Measurements from ENCODE around the gene GET4. TPM values are rescaled to one million over a fixed set of nuclear protein-coding genes. Genes with fewer than 3 reads are reported as not detected.

Gene GET4
- total RNA-seq, 2 donors from 2014 or later = 50.0 to 91.9 TPM

DNA sequence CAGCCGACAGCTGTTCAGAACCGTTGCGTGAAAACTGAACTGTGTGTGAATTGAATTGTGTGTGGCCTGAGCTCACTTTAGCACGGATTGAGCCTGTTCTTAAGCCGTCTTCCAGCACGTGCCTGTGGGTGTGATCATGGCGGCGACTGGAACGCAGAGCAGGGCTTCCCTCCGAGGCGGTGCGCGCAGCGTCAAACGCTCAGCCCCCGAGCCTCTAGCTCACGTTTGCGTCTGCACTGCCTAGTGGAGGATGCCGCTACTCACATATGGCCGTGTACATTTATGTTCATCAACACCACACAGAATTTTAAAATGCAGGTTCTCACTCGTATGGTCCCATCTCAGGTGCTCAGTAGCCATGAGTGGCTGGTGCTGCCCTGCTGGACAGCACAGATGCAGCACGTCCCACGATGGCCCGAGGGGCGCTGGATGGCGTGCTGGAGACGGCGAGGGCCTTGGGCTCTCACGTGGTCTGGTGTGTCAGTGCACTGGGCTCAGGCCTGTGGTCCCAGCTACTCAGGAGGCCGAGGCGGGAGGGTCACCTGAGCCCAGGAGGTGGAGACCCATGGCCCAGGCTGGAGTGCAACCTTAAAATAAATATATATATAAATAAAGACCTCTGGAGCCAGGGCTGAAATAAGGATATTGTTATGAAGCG is 22.1 kb upstream of the GET4 start:
- no peaks in the 10 kb centered on the region for H3K4me1 ChIP-seq (replicated peaks)
- no peaks in the 10 kb centered on the region for H3K9me3 ChIP-seq
- H3K4me3 ChIP-seq = no peak overlapping the region
- intact Hi-C loops (cut with DNase I) = no loop called here
- H3K36me3 ChIP-seq = peaks cover 15 to 19% of the 10 kb centered on the region in 2 donors
- H3K27ac ChIP-seq = no peak overlapping the region
- no peak for DNase-seq (ENCODE audit: low spot score)
- H3K27me3 ChIP-seq (replicated peaks; ENCODE audit: insufficient read depth) = no peaks in the 10 kb centered on the region
- TF ChIP-seq, protein P1, sequence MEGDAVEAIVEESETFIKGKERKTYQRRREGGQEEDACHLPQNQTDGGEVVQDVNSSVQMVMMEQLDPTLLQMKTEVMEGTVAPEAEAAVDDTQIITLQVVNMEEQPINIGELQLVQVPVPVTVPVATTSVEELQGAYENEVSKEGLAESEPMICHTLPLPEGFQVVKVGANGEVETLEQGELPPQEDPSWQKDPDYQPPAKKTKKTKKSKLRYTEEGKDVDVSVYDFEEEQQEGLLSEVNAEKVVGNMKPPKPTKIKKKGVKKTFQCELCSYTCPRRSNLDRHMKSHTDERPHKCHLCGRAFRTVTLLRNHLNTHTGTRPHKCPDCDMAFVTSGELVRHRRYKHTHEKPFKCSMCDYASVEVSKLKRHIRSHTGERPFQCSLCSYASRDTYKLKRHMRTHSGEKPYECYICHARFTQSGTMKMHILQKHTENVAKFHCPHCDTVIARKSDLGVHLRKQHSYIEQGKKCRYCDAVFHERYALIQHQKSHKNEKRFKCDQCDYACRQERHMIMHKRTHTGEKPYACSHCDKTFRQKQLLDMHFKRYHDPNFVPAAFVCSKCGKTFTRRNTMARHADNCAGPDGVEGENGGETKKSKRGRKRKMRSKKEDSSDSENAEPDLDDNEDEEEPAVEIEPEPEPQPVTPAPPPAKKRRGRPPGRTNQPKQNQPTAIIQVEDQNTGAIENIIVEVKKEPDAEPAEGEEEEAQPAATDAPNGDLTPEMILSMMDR (IDR thresholded peaks at IDR 0.05) = no peak
- no peak for TF ChIP-seq POLR2A (IDR thresholded peaks at IDR 0.05)
- no peak for TF ChIP-seq POLR2AphosphoS5 (IDR thresholded peaks at IDR 0.05)
- 93% methylated on average over 32 of the region's 32 CpGs for WGBS

DNA sequence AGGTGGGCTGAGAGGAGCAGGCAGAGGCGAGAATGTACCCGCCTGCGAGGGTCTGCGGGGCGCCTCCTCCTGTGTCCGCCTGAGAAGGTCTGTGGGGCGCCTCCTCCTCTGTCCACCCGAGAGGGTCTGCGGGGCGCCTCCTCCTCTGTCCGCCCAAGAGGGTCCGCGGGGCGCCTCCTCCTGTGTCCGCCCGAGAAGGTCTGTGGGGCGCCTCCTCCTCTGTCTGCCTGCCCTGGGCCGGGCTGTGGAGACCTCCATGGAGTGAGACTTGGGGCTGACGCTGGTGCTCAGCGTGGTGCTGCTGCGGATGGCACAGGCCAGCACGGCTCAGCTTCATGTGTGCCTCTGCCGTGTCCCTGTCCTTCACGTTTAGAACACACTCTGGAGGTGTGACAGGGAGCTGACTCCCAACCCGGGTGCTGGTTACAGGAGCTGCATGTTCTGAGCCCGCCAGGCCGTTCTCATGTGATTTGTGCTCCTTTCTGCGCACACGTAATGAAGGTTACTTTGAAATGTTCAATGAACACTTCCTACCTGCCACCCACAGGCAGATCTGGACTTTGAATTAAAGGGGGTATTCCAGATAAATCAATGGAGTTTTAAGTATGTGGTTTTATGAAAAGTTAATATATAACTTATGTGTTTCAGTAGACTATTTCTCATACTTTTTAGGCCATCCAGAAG is 20.5 kb upstream of the GET4 start:
- Histone ChIP-seq H3K27ac (no peak overlapping the region), H3K4me1 (replicated peaks) (no peaks in the 10 kb centered on the region), H3K36me3 (peaks cover 24 to 25% of the 10 kb centered on the region in 2 donors), H3K27me3 (replicated peaks; ENCODE audit: insufficient read depth) (no peaks in the 10 kb centered on the region), H3K9me3 (no peaks in the 10 kb centered on the region), H3K4me3 (no peak overlapping the region)
- whole genome bisulfite sequencing = 94% methylated on average over 21 of the region's 29 CpGs
- intact Hi-C loops (cut with DNase I) = no loop called here
- TF ChIP-seq POLR2AphosphoS5 (IDR thresholded peaks at IDR 0.05) = no peak
- TF ChIP-seq, protein P1 (IDR thresholded peaks at IDR 0.05) = no peak
- no peak for TF ChIP-seq POLR2A (IDR thresholded peaks at IDR 0.05)
- no peak for DNase-seq (ENCODE audit: low spot score)

DNA sequence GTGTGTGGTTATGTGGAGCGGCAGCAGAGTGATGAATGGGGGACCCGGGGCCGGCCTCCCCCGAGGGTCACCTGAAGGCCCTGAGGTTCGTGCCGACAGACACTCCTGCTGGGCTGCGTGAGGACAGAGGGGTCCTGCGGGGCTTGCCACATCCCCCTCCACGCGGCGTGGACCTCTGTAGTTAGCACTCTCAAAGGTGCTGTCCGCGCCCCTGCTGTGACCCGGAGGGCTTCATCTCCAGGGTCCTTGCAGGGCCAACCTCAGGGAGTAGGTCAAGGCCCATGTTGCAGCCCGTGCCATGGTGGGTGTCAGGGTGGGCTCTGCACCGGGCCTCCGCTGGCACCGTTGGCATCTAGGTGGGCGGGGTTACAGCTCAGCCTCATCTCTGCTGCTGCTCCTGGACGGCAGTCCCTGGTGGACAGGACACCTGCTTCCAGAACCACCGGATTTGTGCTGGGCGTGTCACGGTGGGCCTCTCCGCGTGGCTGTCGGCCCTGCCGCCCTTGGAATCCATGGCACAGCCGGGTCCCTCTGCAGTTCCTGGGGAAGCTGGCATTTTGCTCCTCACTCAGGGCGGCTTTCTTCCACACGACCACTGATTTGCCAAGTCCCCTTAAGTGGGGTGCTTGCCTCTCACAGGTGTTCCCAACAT is 19.8 kb upstream of the GET4 start:
- no peaks in the 10 kb centered on the region for H3K9me3 ChIP-seq
- intact Hi-C loops (cut with DNase I) = no loop called here
- no peak overlapping the region for H3K27ac ChIP-seq
- 91% methylated on average over 26 of the region's 30 CpGs for WGBS
- H3K4me1 ChIP-seq (replicated peaks) = no peaks in the 10 kb centered on the region
- no peak overlapping the region for H3K4me3 ChIP-seq
- peaks cover 30 to 32% of the 10 kb centered on the region in 2 donors for H3K36me3 ChIP-seq
- no peak for DNase-seq (ENCODE audit: low spot score)
- TF ChIP-seq POLR2AphosphoS5 (IDR thresholded peaks at IDR 0.05) (no peak), POLR2A (IDR thresholded peaks at IDR 0.05) (no peak)
- TF ChIP-seq, protein P1 (IDR thresholded peaks at IDR 0.05) = no peak
- H3K27me3 ChIP-seq (replicated peaks; ENCODE audit: insufficient read depth) = no peaks in the 10 kb centered on the region

DNA sequence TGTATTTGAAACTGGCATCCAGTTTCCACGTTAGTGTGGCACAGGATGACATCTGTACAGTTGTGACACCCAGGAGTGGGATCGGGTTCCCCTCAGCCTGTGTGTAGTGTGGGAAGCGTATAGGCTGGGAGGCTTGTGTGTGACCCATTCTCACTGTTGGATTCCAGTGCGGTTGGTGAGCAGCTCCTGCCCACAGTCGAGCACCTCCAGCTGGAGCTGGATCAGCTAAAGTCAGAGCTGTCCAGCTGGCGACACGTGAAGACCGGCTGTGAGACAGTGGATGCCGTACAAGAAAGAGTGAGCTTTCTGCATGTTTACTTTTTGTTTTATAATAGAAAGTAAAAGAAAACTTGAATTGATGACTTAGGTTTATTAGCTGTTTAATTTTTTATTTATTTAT is 18.7 kb upstream of the GET4 start:
- intact Hi-C loops (cut with DNase I) = no loop called here
- 37% methylated on average over 9 of the region's 9 CpGs for WGBS
- Histone ChIP-seq H3K27me3 (replicated peaks; ENCODE audit: insufficient read depth) (no peaks in the 10 kb centered on the region), H3K4me3 (no peak overlapping the region), H3K4me1 (replicated peaks) (no peaks in the 10 kb centered on the region), H3K36me3 (peaks cover 33 to 39% of the 10 kb centered on the region in 2 donors), H3K9me3 (no peaks in the 10 kb centered on the region), H3K27ac (peak overlapping the region in 1 of 2 donors; percentile 41)
- TF ChIP-seq, protein P1 (IDR thresholded peaks at IDR 0.05) = no peak
- TF ChIP-seq POLR2AphosphoS5 (IDR thresholded peaks at IDR 0.05) = peak; percentile 57
- peak; percentile 63 for DNase-seq (ENCODE audit: low spot score)
